HEK293 (cell line): Measurements from ENCODE around the gene STRADA.

Experiments used
- CTCF ChIA-PET: fragments of 350-600 bp; formaldehyde crosslinking; extraction: SDS; loops from one replicate; lab custom pipeline; 2021; ENCODE audit warnings: antibody characterized with exemption; lab: Yijun Ruan, JAX
- POLR2A ChIA-PET: fragments of 300-600 bp; formaldehyde crosslinking; extraction: SDS; loops from one replicate; lab custom pipeline; 2020; ENCODE audit warnings: antibody characterized with exemption, inconsistent platforms; lab: Yijun Ruan, JAX
- H3K27ac ChIP-seq: fragments of 200-500 bp; sonication (Bioruptor generic); 2 replicates; pipeline ENCODE4 v1.5.1; 2014; ENCODE audit warnings: low read depth, low read length, control low read depth, inconsistent platforms; ENCODE audit errors: extremely low read depth
- H3K36me3 ChIP-seq, 2 experiments: fragments of 200-500 bp in 1 of 2; sonication (Bioruptor generic) in 1 of 2; 1 replicate in 1 of 2; 2 replicates in 1 of 2; pipeline ENCODE4 v1.5.1; 2014 to 2017; ENCODE audit warnings: inconsistent platforms in 2 of 2, low read length in 2 of 2; ENCODE audit not compliant: control insufficient read depth in 2 of 2, insufficient read depth in 1 of 2
- H3K4me1 ChIP-seq: fragments of 200-500 bp; sonication (Bioruptor generic); 2 replicates; pipeline ENCODE4 v1.5.1; 2014; ENCODE audit warnings: mild to moderate bottlenecking, low read length, inconsistent platforms; ENCODE audit not compliant: control insufficient read depth, insufficient read depth
- H3K4me3 ChIP-seq: 2 replicates; pipeline ENCODE4 v1.5.1; 2011; ENCODE audit warnings: low read depth, mild to moderate bottlenecking, control low read depth, low read length, moderate library complexity
- H3K9me3 ChIP-seq: fragments of 200-500 bp; sonication (Bioruptor generic); 2 replicates; pipeline ENCODE4 v1.5.1; 2014; ENCODE audit warnings: low read depth, low read length, inconsistent platforms; ENCODE audit not compliant: control insufficient read depth, insufficient read depth
- GLIS1 ChIP-seq: fragments of 450-650 bp; formaldehyde crosslinking; IDR thresholded peaks from 2 replicates; pipeline ENCODE4 v1.5.1; 2016; ENCODE audit warnings: missing biosample characterization, missing genetic modification characterization
- GLIS2 ChIP-seq: fragments of 450-650 bp; formaldehyde crosslinking; IDR thresholded peaks from 2 replicates; pipeline ENCODE4 v1.5.1; 2016; ENCODE audit warnings: missing biosample characterization, missing genetic modification characterization
- HOXD13 ChIP-seq: sonication (generic); formaldehyde crosslinking; IDR thresholded peaks from 2 replicates; pipeline ENCODE4 v1.8.0; 2022; ENCODE audit warnings: missing genetic modification reagents, borderline replicate concordance
- INSM2 ChIP-seq: fragments of 450-650 bp; formaldehyde crosslinking; IDR thresholded peaks from 2 replicates; pipeline ENCODE4 v1.5.1; 2016; ENCODE audit warnings: missing biosample characterization, missing genetic modification characterization
- KLF17 ChIP-seq: fragments of 450-650 bp; formaldehyde crosslinking; IDR thresholded peaks from 2 replicates; pipeline ENCODE4 v1.5.1; 2016; ENCODE audit warnings: missing biosample characterization, missing genetic modification characterization
- RBAK ChIP-seq: fragments of 450-650 bp; formaldehyde crosslinking; IDR thresholded peaks from 2 replicates; pipeline ENCODE4 v1.5.1; 2016; ENCODE audit warnings: missing biosample characterization, missing genetic modification characterization
- ZBTB1 ChIP-seq: fragments of 450-650 bp; formaldehyde crosslinking; IDR thresholded peaks from 2 replicates; pipeline ENCODE4 v1.5.1; 2016; ENCODE audit warnings: missing biosample characterization, missing genetic modification characterization
- ZNF132 ChIP-seq: fragments of 450-650 bp; formaldehyde crosslinking; IDR thresholded peaks from 2 replicates; pipeline ENCODE4 v1.5.1; 2017; ENCODE audit warnings: missing biosample characterization, missing genetic modification characterization, borderline replicate concordance
- ZNF155 ChIP-seq: fragments of 450-650 bp; formaldehyde crosslinking; IDR thresholded peaks from 2 replicates; pipeline ENCODE4 v1.5.1; 2016; ENCODE audit warnings: missing biosample characterization, missing genetic modification characterization
- ZNF175 ChIP-seq: fragments of 450-650 bp; formaldehyde crosslinking; IDR thresholded peaks from 2 replicates; pipeline ENCODE4 v1.5.1; 2016; ENCODE audit warnings: missing biosample characterization, missing genetic modification characterization
- ZNF18 ChIP-seq: fragments of 450-650 bp; formaldehyde crosslinking; IDR thresholded peaks from 2 replicates; pipeline ENCODE4 v1.5.1; 2016; ENCODE audit warnings: missing biosample characterization, missing genetic modification characterization
- ZNF266 ChIP-seq: fragments of 450-650 bp; formaldehyde crosslinking; IDR thresholded peaks from 2 replicates; pipeline ENCODE4 v1.5.1; 2016; ENCODE audit warnings: missing biosample characterization, missing genetic modification characterization, low read depth
- ZNF350 ChIP-seq: fragments of 450-650 bp; formaldehyde crosslinking; IDR thresholded peaks from 2 replicates; pipeline ENCODE4 v1.5.0; 2017; ENCODE audit warnings: missing biosample characterization, mild to moderate bottlenecking, missing genetic modification characterization
- ZNF394 ChIP-seq: fragments of 450-650 bp; formaldehyde crosslinking; IDR thresholded peaks from 2 replicates; pipeline ENCODE4 v1.5.1; 2016; ENCODE audit warnings: missing biosample characterization, missing genetic modification characterization, mild to moderate bottlenecking, moderate library complexity, borderline replicate concordance
- ZNF426 ChIP-seq: fragments of 450-650 bp; formaldehyde crosslinking; IDR thresholded peaks from 2 replicates; pipeline ENCODE4 v1.5.1; 2017; ENCODE audit warnings: missing biosample characterization, missing genetic modification characterization, mild to moderate bottlenecking, inconsistent platforms, moderate library complexity
- ZNF473 ChIP-seq: fragments of 450-650 bp; formaldehyde crosslinking; IDR thresholded peaks from 2 replicates; pipeline ENCODE4 v1.5.1; 2017; ENCODE audit warnings: missing biosample characterization, missing genetic modification characterization
- ZNF580 ChIP-seq: fragments of 450-650 bp; formaldehyde crosslinking; IDR thresholded peaks from 2 replicates; pipeline ENCODE4 v1.5.1; 2016; ENCODE audit warnings: missing biosample characterization, missing genetic modification characterization
- ZNF624 ChIP-seq: fragments of 450-650 bp; formaldehyde crosslinking; IDR thresholded peaks from 2 replicates; pipeline ENCODE4 v1.5.1; 2017; ENCODE audit warnings: missing biosample characterization, missing genetic modification characterization
- ZNF677 ChIP-seq: fragments of 450-650 bp; IDR thresholded peaks from 2 replicates; pipeline ENCODE4 v1.5.0; 2018; ENCODE audit warnings: missing biosample characterization, mild to moderate bottlenecking, missing genetic modification characterization, moderate library complexity
- ZNF768 ChIP-seq: fragments of 450-650 bp; formaldehyde crosslinking; IDR thresholded peaks from 2 replicates; pipeline ENCODE4 v1.5.1; 2018; ENCODE audit warnings: missing biosample characterization, mild to moderate bottlenecking, missing genetic modification characterization
- ZNF837 ChIP-seq: fragments of 450-650 bp; formaldehyde crosslinking; IDR thresholded peaks from 2 replicates; pipeline ENCODE4 v1.5.1; 2016; ENCODE audit warnings: missing biosample characterization, missing genetic modification characterization
- TF ChIP-seq, protein P1 (sequence below): fragments of 450-650 bp; formaldehyde crosslinking; IDR thresholded peaks from 2 replicates; pipeline ENCODE4 v1.5.0; 2017; ENCODE audit warnings: missing biosample characterization, missing genetic modification characterization, borderline replicate concordance
- TF ChIP-seq, protein P2 (sequence below): fragments of 450-650 bp; formaldehyde crosslinking; IDR thresholded peaks from 2 replicates; pipeline ENCODE4 v1.5.1; 2017; ENCODE audit warnings: missing biosample characterization, mild to moderate bottlenecking, missing genetic modification characterization, moderate library complexity

STRADA gene

DNA sequence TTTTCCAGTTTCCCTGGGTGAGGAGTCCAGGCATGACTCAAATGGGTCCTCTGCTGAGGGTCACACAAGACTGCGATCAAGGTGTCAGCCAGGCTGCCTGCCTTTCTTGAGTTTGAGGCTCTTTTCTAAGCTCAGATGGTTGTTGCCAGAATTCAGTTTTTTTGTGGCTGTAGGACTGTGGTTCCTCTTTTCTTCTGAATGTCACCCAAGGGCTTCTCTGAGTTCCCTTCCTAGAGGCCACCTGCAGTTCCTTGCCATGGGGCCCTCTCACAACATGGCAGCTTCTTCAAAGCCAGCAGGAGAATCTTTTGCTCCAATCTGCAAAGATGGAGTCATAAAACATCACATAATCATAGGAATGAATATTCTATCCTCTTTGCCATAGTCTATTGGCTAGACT is 59.2 kb downstream of the STRADA start:
- H3K9me3 ChIP-seq: no peaks in the 10 kb centered on the region
- TF ChIP-seq ZNF132 (tag by site-specific recombination): no peak
- no peak for TF ChIP-seq ZBTB1
- no peak for TF ChIP-seq ZNF394
- TF ChIP-seq ZNF624 (tag by site-specific recombination): no peak
- TF ChIP-seq ZNF175 (tag by site-specific recombination): no peak
- no peak for TF ChIP-seq ZNF266 (tag by site-specific recombination)
- no peak for TF ChIP-seq ZNF18
- no peak for TF ChIP-seq ZNF837 (tag by site-specific recombination)
- TF ChIP-seq, protein P1, sequence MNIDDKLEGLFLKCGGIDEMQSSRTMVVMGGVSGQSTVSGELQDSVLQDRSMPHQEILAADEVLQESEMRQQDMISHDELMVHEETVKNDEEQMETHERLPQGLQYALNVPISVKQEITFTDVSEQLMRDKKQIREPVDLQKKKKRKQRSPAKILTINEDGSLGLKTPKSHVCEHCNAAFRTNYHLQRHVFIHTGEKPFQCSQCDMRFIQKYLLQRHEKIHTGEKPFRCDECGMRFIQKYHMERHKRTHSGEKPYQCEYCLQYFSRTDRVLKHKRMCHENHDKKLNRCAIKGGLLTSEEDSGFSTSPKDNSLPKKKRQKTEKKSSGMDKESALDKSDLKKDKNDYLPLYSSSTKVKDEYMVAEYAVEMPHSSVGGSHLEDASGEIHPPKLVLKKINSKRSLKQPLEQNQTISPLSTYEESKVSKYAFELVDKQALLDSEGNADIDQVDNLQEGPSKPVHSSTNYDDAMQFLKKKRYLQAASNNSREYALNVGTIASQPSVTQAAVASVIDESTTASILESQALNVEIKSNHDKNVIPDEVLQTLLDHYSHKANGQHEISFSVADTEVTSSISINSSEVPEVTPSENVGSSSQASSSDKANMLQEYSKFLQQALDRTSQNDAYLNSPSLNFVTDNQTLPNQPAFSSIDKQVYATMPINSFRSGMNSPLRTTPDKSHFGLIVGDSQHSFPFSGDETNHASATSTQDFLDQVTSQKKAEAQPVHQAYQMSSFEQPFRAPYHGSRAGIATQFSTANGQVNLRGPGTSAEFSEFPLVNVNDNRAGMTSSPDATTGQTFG (tag by site-specific recombination): no peak
- TF ChIP-seq, all 188 proteins: peak for 0
- CTCF ChIA-PET: interaction anchor here (0.7 to 1.8 kb wide), 3 partner anchors 8 to 257 kb away, joined by 3 to 6 read pairs (median 6); no protein-coding TSS in a partner anchor
- POLR2A ChIA-PET: interaction anchor here (1.7 kb wide), 1 partner anchor 60 kb away, joined by 4 read pairs; the partner anchor contains the start of gene MAP3K3
- H3K4me1 ChIP-seq: no peaks in the 10 kb centered on the region
- H3K4me3 ChIP-seq: no peak overlapping the region
- peaks cover 16 to 57% of the 10 kb centered on the region in 2 experiments for H3K36me3 ChIP-seq
- no peak overlapping the region for H3K27ac ChIP-seq

DNA sequence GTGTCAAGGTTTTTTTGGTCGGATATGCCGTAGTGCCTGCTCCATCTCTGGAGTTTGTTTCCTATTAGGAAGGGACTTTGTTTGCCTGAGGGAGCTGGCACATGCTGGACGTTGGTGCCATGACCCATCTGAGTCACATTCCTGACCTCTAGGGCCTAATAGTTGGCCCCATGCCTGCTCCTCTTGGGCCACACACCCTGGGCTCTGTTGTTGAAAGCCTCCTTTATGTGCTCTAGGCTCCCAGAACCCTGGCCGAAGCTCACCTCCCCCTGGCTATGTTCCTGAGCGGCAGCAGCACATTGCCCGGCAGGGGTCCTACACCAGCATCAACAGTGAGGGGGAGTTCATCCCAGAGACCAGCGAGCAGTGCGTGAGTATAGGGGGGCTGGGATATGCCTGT is 60.1 kb downstream of the STRADA start:
- POLR2A ChIA-PET: interaction anchor here (0.8 to 1.7 kb wide), 2 partner anchors 13 to 59 kb away, joined by 4 to 6 read pairs; partner anchors contain the start of gene MAP3K3
- Histone ChIP-seq H3K36me3 (peaks cover 16 to 58% of the 10 kb centered on the region in 2 experiments), H3K4me1 (peaks cover 4% of the 10 kb centered on the region; the same call in 1 of the 2 replicates), H3K9me3 (no peaks in the 10 kb centered on the region), H3K27ac (no peak overlapping the region), H3K4me3 (no peak overlapping the region)
- CTCF ChIA-PET: interaction anchor here (0.6 to 0.8 kb wide), 3 partner anchors 10 to 597 kb away, joined by 3 read pairs; no protein-coding TSS in a partner anchor
- TF ChIP-seq, protein P2, sequence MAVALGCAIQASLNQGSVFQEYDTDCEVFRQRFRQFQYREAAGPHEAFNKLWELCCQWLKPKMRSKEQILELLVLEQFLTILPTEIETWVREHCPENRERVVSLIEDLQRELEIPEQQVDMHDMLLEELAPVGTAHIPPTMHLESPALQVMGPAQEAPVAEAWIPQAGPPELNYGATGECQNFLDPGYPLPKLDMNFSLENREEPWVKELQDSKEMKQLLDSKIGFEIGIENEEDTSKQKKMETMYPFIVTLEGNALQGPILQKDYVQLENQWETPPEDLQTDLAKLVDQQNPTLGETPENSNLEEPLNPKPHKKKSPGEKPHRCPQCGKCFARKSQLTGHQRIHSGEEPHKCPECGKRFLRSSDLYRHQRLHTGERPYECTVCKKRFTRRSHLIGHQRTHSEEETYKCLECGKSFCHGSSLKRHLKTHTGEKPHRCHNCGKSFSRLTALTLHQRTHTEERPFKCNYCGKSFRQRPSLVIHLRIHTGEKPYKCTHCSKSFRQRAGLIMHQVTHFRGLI (tag by site-specific recombination): no peak
- TF ChIP-seq KLF17 (no peak), INSM2 (tag by site-specific recombination) (no peak), ZNF580 (tag by site-specific recombination) (no peak), RBAK (tag by site-specific recombination) (no peak), ZNF768 (tag by site-specific recombination) (no peak), ZNF155 (tag by site-specific recombination) (no peak), ZNF350 (tag by site-specific recombination) (no peak), HOXD13 (no peak), GLIS2 (tag by site-specific recombination) (no peak), ZNF677 (tag by site-specific recombination) (no peak), ZNF473 (no peak), GLIS1 (tag by site-specific recombination) (no peak), ZNF426 (tag by site-specific recombination) (no peak)
